Measurements from ENCODE around the gene SMAD5. TPM values are rescaled to one million over a fixed set of nuclear protein-coding genes. Genes with fewer than 3 reads are reported as not detected.
A peak's percentile ranks its signal among the peaks of the same experiment; 100 is the strongest.

Gene SMAD5
- polyA plus RNA-seq, 3 donors: 7.9 to 19.2 (median 17.3) TPM

DNA sequence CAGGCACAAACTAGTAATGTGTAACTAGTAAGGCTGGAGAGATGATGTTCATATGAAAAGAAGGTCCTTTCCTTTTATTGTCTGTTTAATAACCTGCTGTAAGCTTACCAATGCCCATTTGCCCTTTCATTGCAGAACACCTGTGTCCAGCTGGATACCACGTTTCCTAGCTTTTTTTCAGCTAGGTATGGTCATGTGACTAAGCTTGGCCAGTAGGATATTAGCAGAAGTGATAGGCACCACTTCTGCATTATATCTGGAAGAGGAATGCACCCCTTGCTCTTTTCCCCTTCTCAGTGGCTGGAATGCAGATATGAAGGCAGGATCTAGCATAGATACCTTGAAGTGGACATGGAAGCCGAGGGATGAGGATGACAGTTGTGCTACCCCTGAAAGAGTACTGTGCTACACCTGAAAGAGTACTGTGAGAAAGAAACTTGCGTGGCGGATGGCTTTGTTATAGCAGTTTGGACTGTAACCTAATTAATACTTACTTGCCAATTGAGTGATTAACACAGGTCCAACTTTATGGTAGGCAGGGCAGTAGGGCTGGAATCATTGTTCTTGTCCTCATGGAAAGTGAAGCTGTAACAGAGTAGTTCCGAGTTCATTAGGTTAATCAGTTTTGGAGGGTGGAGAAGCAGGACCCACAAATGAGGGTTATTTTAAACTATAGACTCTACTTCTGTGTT lies 53.5 kb downstream of the SMAD5 start:
- Mint-ChIP-seq H3K36me3 (peaks cover 29 to 38% of the 10 kb centered on the region in 2 donors), H3K27ac (peak overlapping the region in 1 of 7 donors; percentile 60), H3K4me3 (no peak overlapping the region), H3K4me1 (peaks cover 2% of the 10 kb centered on the region), H3K27me3 (ENCODE audit: low read depth in 3 of 3) (peaks cover 13 to 20% (median 14%) of the 10 kb centered on the region in 3 donors), H3K9me3 (no peaks in the 10 kb centered on the region)
- Histone ChIP-seq H3K27me3 (ENCODE audit: control insufficient read depth in 2 of 2, insufficient read depth in 2 of 2, low read length in 2 of 2) (peaks cover 16 to 19% of the 10 kb centered on the region in 2 donors), H3K9ac (ENCODE audit: insufficient read depth, low read length, poor library complexity, severe bottlenecking) (no peak overlapping the region), H3K4me1 (ENCODE audit: control insufficient read depth in 1 of 2, insufficient read depth in 2 of 2, low read length in 2 of 2) (no peaks in the 10 kb centered on the region), H4K20me1 (ENCODE audit: insufficient read depth, low read length) (no peaks in the 10 kb centered on the region), H3K36me3 (replicated peaks in 1 of 2; ENCODE audit: control insufficient read depth in 1 of 2, insufficient read depth in 2 of 2, low read length in 2 of 2) (peaks cover 7 to 11% of the 10 kb centered on the region in 2 donors), H3K4me3 (replicated peaks in 1 of 3; ENCODE audit: low read depth in 2 of 3, low read length in 3 of 3) (no peak overlapping the region), H3K9me3 (replicated peaks in 1 of 2; ENCODE audit: control insufficient read depth in 1 of 2, insufficient read depth in 1 of 2, low read length in 2 of 2) (peaks cover 0 to 4% of the 10 kb centered on the region in 2 donors), H2AFZ (ENCODE audit: insufficient read depth, low read depth, low read length, poor library complexity, severe bottlenecking) (no peak overlapping the region), H3K27ac (ENCODE audit: low read depth in 1 of 2, low read length in 2 of 2) (no peak overlapping the region), H3K4me2 (replicated peaks; ENCODE audit: extremely low read depth, low read length, poor library complexity, severe bottlenecking) (no peak overlapping the region), H3K79me2 (ENCODE audit: insufficient read depth, low read length) (no peaks in the 10 kb centered on the region)
- TF ChIP-seq, protein P1, sequence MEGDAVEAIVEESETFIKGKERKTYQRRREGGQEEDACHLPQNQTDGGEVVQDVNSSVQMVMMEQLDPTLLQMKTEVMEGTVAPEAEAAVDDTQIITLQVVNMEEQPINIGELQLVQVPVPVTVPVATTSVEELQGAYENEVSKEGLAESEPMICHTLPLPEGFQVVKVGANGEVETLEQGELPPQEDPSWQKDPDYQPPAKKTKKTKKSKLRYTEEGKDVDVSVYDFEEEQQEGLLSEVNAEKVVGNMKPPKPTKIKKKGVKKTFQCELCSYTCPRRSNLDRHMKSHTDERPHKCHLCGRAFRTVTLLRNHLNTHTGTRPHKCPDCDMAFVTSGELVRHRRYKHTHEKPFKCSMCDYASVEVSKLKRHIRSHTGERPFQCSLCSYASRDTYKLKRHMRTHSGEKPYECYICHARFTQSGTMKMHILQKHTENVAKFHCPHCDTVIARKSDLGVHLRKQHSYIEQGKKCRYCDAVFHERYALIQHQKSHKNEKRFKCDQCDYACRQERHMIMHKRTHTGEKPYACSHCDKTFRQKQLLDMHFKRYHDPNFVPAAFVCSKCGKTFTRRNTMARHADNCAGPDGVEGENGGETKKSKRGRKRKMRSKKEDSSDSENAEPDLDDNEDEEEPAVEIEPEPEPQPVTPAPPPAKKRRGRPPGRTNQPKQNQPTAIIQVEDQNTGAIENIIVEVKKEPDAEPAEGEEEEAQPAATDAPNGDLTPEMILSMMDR (IDR thresholded peaks at IDR 0.05): no peak
- intact Hi-C loops (cut with micrococcal nuclease): no loop called here
- DNase-seq: no peak
- no CpG with 5 or more reads among the region's 5 CpGs for WGBS (ENCODE audit: insufficient coverage)

DNA sequence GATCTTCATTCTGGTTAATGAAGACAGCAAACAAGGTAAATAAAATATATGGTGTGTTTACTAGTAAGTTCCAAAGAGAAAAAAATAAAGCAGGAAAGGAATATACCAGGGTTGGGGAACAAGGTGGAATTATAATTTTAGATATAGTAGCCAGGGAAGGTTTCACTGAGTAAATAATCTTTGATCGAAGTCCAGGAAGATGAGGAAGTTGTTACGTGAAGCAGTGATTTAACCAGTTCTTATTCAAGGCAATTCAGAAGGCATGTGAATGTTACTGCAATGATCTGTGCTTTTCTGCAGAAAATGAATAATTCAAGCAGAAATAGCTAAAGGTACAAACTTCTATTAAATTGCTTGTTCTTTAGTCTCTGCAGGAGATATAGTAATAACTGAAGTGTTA lies 54.2 kb downstream of the SMAD5 start:
- WGBS (ENCODE audit: insufficient coverage): 89% methylated on average over 2 of the region's 2 CpGs
- peaks cover 24 to 35% of the 10 kb centered on the region in 2 donors for H3K36me3 Mint-ChIP-seq
- intact Hi-C loops (cut with micrococcal nuclease): no loop called here
- Histone ChIP-seq H2AFZ (ENCODE audit: insufficient read depth, low read depth, low read length, poor library complexity, severe bottlenecking) (no peak overlapping the region), H3K27me3 (ENCODE audit: control insufficient read depth in 2 of 2, insufficient read depth in 2 of 2, low read length in 2 of 2) (peaks cover 16 to 25% of the 10 kb centered on the region in 2 donors), H4K20me1 (ENCODE audit: insufficient read depth, low read length) (no peaks in the 10 kb centered on the region), H3K36me3 (replicated peaks in 1 of 2; ENCODE audit: control insufficient read depth in 1 of 2, insufficient read depth in 2 of 2, low read length in 2 of 2) (peaks cover 4 to 7% of the 10 kb centered on the region in 2 donors), H3K79me2 (ENCODE audit: insufficient read depth, low read length) (no peaks in the 10 kb centered on the region), H3K9me3 (replicated peaks in 1 of 2; ENCODE audit: control insufficient read depth in 1 of 2, insufficient read depth in 1 of 2, low read length in 2 of 2) (peaks cover 0 to 7% of the 10 kb centered on the region in 2 donors), H3K9ac (ENCODE audit: insufficient read depth, low read length, poor library complexity, severe bottlenecking) (no peak overlapping the region), H3K27ac (ENCODE audit: low read depth in 1 of 2, low read length in 2 of 2) (no peak overlapping the region), H3K4me3 (replicated peaks in 1 of 3; ENCODE audit: low read depth in 2 of 3, low read length in 3 of 3) (no peak overlapping the region), H3K4me2 (replicated peaks; ENCODE audit: extremely low read depth, low read length, poor library complexity, severe bottlenecking) (no peak overlapping the region), H3K4me1 (ENCODE audit: control insufficient read depth in 1 of 2, insufficient read depth in 2 of 2, low read length in 2 of 2) (peaks cover under 1 to 4% of the 10 kb centered on the region in 2 donors)
- TF ChIP-seq, protein P1 (IDR thresholded peaks at IDR 0.05): no peak
- H3K27ac Mint-ChIP-seq: no peak overlapping the region
- H3K27me3 Mint-ChIP-seq (ENCODE audit: low read depth in 3 of 3): peaks cover 20 to 27% (median 21%) of the 10 kb centered on the region in 3 donors
- peaks cover 0 to 2% (median 0%) of the 10 kb centered on the region in 7 donors for H3K9me3 Mint-ChIP-seq
- peaks cover 8% of the 10 kb centered on the region for H3K4me1 Mint-ChIP-seq
- DNase-seq: no peak
- no peak overlapping the region for H3K4me3 Mint-ChIP-seq

Measured in CD14-positive monocyte (primary cell).